Fibroblast of peridontal ligament (primary cell): ENCODE measurements around the gene CDK11A.
A peak's percentile ranks its signal among the peaks of the same experiment; 100 is the strongest.
"Not testable (repeated sequence)": the region's sequence is repeated elsewhere in the genome, so short reads cannot be mapped to it uniquely, and the experiment has no call there.

ENCODE experiments used
- DNase-seq: peaks from one replicate; pipeline ENCODE4 v3.0.0-alpha.2; 2010; ENCODE audit errors: extremely low read depth

Gene CDK11A

GRCh38 chr1:1754051-1754815 is 30.1 kb upstream of the CDK11A start:
- DNase-seq, result no peak

- DNase-seq, result no peak
These were observed 29.4 kb upstream of the CDK11A start for GRCh38 chr1:1753607-1754005.

DNA sequence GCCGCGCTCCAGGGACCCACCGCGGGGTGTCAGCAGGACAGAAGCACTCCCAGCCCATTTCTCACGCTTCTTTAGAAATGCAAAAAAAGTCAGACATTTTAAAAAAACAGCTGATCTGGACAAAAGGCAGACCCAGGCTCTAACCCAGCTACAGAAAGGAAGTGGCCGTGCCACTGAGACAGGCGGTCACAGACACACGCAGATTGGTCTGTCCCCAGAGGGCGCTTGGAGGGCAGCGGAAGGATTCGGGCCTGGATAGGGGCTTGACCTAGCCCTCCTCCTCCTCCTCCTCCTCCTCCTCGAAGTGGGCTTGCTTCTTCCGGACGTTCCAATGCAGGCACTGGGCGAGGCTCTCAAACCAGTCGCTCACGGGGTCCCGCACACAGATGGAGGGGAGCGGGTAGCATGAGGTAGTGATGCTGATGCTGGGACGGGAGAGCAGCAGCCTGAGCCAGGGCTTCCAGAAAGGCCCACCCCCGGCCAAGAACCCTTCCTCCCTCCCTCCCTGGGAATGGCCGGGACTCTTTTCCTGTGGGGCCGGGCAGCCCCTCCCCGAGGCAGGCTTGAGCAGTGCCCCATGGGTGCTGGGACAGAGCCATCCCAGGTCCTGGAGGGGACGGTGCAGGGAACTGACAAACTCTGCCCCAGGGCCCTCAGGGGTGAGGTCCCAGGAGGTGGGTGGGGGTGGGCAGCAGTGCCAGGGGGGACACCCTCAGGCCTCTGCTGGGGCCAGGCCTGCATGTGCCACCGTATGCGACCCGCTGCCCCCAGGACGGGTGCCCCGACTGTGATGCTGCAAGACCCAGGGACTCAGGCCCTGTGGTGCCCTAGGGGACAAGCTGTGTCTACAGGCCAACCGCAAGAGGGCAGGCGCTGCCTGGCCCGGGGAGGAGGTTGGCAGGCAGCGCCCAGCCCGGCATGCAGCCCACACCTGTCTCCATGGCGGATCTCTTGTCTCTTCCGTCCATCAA is 28.8 kb upstream of the CDK11A start:
- no peak for DNase-seq

GRCh38 chr1:1752190-1752589 is 28.0 kb upstream of the CDK11A start:
- no peak for DNase-seq

- DNase-seq, result not testable (repeated sequence)
These were observed 25.8 kb upstream of the CDK11A start for GRCh38 chr1:1749941-1750340.

DNA sequence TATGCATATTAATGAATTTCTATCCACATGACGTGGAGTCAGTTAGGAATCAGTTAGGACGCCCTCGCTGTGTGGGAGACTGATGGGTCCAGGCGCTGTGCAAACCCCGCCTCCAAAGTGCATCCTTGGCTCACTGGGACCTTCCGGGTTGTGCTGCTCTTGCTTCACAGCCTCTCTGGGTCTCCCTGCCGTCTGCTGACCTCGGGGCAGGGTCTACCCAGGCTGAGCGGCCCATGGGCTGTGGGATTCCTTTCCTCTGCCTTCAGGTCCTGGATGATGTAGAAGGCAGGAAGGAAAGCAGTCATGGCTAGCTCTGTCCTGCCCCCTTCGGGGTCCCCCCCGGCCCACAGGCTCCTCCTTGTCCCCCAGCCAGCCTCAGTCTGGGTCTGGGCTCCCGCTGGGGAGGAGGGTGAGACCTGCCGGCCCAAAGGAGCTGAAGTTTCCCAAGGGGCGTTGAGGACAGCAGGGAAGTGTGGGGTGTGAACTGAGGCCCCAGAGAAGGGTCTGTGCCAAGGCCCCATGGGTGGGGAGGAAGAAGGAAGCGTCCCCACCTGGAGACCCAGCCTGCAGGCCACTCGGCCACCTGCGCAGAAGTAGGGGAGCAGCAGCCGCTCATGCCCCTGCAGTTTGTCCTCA is 24.6 kb upstream of the CDK11A start:
- DNase-seq, result no peak

DNA sequence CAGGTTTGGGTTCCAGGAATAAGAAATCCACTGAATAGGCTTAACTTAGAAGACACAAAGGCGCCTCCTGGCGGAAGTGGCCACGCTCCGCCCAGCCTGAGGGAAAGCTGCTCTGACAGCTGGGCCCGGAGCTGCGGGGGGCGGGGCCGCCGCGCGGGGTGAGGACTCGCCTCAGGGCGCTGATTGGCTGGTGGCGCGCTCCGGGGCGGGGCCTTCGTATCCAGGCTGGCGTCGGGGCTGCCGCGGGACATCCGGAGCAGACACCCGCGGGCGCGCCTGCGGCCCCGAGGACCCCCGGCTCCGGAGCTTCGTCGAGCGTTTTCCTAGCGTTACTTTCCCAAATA is 22.4 kb upstream of the CDK11A start:
- DNase-seq, result not testable (repeated sequence)

GRCh38 chr1:1745651-1746565 is 21.8 kb upstream of the CDK11A start:
- peak; percentile 60 for DNase-seq

GRCh38 chr1:1742529-1742928 is 18.4 kb upstream of the CDK11A start:
- DNase-seq, result not testable (repeated sequence)

- DNase-seq, result peak; percentile 99
These were observed 16.9 kb upstream of the CDK11A start for GRCh38 chr1:1741013-1741412.

DNA sequence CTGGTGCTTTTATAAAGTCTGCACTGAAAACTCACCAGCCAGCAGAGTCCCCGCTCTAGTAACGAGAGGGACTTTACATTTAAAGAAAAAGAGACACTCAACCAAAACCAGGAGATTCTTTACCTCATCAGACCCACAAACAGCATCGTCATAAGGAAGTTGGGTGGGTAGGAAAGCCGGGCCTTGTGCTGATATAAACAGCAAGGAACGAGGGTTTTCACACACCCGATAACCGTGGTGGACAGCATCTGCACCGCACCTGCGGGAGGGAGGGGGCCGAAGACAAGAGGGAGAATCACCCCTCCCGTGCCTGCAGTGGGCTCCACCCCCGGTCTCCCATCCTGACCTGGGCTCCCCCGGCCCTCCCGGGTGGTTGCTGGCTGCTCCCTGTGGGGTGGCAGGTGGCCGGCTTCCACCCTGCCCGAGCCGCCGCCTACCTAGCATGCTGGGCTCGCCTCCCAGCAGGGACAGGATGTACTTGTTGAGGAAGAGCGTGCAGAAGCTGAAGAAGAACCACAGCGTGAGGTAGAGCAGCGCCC is 14.7 kb upstream of the CDK11A start:
- DNase-seq, result not testable (repeated sequence)

- DNase-seq, result not testable (repeated sequence)
These were observed 13.8 kb upstream of the CDK11A start for GRCh38 chr1:1737675-1738590.

DNA sequence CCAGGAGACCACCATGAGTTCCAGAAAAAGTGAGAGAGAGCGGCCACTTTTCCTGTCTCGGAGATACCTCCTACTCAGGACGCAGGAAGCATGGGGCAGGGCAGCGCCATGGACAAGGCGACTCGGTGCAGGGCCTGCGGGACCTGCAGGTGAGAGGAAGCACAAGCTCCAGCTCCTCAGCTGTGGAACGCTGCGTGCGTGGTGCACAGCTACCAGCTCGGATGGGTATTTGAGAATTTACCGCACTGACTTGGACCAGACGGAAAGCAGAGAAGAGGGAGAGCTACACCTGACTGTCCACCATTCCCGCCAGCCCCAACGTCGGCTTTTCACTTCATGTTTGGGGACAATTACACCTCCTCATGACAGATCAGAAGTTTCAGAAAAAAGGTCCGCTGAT is 8.2 kb upstream of the CDK11A start:
- no peak for DNase-seq

DNA sequence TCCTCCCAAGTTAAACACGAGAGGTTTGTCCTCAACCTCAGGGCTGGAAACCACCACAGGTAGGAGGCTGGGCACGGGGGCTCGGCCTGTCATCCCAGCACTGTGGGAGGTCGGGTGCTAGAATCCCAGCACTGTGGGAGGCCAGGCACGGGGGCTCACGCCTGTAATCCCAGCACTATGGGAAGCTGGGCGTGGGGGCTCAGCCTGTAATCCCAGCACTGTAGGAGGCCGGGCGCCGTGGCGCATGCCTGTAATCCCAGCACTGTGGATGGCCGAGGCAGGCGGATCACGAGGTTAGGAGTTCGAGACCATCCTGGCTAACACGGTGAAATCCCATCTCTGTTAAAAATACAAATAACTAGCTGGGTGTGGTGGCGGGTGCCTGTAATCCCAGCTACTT is 6.7 kb upstream of the CDK11A start:
- no peak for DNase-seq

- DNase-seq, result not testable (repeated sequence)
These were observed 6.1 kb upstream of the CDK11A start for GRCh38 chr1:1730230-1730629.

GRCh38 chr1:1729116-1729816 is 5.1 kb upstream of the CDK11A start:
- not testable (repeated sequence) for DNase-seq

- DNase-seq, result peak; percentile 86
These were observed 4.3 kb upstream of the CDK11A start for GRCh38 chr1:1728308-1729005.

DNA sequence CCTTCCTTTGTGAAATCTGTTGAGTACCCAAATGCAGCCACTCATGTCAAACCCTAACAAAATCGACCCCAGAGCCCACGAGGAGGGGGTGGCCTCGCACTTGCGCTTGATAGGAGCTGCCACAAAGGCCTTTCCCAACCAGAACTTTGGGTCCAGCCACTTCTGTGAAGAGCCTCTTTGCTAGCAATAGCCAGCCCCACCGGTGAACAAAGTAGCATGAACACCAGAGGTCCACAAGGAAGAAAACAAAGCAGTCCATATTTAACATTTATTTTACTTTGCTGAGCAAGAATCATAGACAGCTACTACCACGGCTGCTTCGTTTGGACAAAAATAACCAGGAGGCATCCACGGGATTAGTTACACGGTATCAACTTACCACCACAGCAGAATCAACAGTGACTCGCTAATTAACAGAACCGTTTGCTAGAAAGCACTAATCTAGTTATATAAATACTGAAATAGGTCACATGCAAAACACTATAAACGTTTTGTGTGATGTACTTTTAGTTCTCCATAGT is 3.0 kb upstream of the CDK11A start:
- DNase-seq, result peak; percentile 40
